Renal cortical epithelial cell (primary cell): ENCODE results near the gene DLK2. TPM values are rescaled to one million over a fixed set of nuclear protein-coding genes. Genes with fewer than 3 reads are reported as not detected.
"Not testable (repeated sequence)": the region's sequence is repeated elsewhere in the genome, so short reads cannot be mapped to it uniquely, and the experiment has no call there.

ENCODE experiments used
- DNase-seq: peaks from one replicate; pipeline ENCODE4 v3.0.0-alpha.2; 2011; ENCODE audit warnings: low read depth
- total RNA-seq: library from RNA; depleted of rRNA; stranded (reverse); fragments of >200 nt; gene quantifications from 2 replicates; pipeline ENCODE4 v1.2.3, GENCODE V29; 2014

DLK2 gene
- total RNA-seq, 1 donor from 2014 or later, result 1.3 TPM

- DNase-seq, result peak; percentile 77
Measured at GRCh38 chr6:43481591-43482236, 26.4 kb upstream of the DLK2 start.

DNA sequence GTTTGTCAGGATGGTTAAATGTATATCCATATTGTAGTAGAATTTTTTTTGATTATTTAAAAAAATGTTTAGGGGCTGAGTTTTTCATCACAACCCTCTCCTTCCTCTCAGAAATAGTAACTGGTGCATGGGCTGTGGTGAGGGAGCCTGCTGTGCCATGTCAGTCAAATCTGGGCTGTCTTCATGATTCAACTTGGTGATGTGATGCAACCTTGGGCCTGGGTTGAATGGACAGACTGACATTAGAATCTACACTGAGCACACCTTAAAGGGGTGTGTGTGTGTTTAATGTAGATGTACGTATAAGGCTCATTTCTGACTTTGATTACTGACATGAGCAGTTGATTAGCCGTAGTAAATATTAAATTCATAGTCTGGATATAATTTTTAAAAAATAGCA is 25.7 kb upstream of the DLK2 start:
- DNase-seq, result peak; percentile 40

DNA sequence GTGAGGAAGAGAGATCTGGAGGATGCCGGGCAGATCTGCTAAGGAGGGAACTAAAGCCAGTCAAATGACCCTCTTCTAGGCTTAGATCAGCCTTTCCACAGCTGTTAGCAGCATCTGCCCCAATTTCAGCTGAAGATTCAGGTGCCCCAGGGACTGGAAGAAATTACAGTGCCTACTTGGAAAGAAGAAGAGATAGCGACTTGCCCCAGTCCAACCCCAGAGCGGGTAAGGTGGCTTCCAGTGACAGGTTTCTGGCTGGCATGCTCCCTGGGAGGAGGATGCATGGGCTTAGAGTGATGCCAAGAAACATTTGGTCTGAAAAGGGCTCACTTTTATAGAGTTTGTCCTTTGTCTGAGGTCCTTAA is 22.6 kb upstream of the DLK2 start:
- DNase-seq, result no peak

GRCh38 chr6:43477235-43478007 is 22.1 kb upstream of the DLK2 start, which contains the start of gene TJAP1:
TSS of gene TJAP1 (plus strand) at chr6:43477570. CDS start at chr6:43499002, 21,432 bp downstream.
- DNase-seq, result peak; percentile 79

DNA sequence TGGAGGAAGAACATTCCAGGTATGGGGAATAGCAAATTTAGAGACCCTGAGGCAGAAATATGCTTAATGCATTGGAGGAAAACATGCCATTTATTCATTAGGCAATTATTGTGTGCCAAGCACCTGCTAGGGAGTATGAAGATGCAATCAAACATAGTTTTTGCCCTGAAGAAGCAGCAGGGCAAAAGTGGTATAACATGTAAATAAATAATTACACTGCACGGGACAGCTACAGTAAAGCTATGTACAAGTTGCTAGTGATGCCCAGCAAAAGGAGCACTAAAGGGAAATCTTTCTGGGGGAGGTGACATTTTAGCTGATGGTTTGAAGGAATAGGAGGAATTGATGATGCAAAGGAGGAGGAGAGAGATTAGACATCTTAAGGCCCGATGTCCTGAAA is 21.4 kb upstream of the DLK2 start:
- no peak for DNase-seq

DNA sequence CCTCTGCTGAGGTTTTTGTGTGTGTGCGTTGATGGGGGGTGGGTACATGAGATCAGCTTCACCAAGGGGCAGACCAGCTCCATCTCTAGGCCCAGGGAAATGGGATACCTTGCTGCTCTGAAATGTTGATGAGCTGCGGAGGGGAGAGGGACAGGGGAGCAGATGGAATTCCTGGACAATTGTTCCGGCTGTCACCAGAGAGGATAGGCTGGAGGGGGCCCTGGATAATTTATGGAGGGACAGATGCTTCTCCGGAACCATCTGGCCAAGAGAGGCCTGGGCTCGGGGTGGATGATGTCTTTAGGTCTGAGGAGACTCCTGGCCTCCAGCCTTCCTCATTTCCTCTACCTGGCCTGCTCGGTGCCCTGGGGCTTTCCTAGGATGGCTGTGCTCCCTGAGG is 20.2 kb upstream of the DLK2 start:
- no peak for DNase-seq

DNA sequence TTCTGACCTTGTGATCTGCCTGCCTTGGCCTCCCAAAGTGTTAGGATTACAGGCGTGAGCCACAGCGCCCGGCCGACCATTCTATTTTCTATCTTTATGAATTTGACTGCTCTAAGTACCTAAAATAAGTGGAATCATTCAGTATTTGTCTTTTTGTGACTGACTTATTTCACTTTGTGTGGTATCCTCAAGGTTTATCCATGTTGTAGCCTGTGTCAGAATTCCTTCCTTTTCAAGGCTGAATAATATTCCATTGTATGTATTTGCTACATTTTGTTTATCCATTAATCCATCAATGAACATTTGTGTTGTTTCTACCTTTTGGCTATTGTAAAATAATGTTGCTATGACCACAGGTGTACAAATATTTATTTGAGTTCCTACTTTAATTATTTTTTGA is 17.2 kb upstream of the DLK2 start:
- DNase-seq, result no peak

DNA sequence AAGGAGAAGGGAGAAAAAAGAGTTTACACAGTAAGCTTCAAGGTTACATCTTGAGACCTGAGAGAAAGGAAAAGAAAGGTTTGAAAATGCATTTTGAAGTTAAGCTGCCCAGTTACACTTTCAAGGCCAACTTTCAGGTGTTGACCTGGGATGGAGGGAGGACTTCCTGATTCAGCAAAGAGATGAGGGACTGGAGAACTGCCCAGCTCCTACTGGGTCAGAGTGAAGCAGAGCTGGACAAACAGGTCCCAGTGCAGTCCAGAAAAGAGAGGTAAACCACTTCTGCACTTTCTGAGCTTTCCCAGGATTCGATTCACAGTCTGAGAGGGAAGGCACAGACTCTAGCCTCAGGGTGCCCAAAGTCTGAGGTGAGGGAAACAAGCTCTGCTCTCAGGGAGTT is 16.1 kb upstream of the DLK2 start:
- no peak for DNase-seq

GRCh38 chr6:43469947-43470346 is 14.6 kb upstream of the DLK2 start:
- no peak for DNase-seq

- no peak for DNase-seq
Measured at GRCh38 chr6:43468748-43469681, 13.7 kb upstream of the DLK2 start.

GRCh38 chr6:43468240-43468639 is 12.9 kb upstream of the DLK2 start:
- DNase-seq, result no peak

DNA sequence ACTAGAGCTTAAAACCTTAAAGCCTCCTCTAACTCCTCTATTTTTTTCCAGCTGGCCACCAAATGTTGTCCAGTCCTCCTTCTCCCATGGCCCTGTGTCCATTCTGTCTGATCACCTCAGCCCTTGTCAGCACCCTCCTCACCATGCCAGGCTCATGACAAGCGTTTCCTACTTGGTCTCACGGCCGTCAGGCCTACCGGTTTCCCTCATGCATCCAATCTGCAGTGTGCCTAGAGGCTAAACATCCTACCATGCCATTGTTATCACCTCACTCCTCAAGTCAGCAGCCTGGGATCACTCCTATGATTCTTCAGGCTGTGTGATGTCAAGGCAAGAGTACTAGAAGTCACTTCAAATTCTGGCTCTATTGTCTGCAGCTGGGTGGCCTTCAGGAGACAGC is 12.4 kb upstream of the DLK2 start:
- DNase-seq, result no peak

GRCh38 chr6:43467265-43467664 is 11.9 kb upstream of the DLK2 start:
- not testable (repeated sequence) for DNase-seq

DNA sequence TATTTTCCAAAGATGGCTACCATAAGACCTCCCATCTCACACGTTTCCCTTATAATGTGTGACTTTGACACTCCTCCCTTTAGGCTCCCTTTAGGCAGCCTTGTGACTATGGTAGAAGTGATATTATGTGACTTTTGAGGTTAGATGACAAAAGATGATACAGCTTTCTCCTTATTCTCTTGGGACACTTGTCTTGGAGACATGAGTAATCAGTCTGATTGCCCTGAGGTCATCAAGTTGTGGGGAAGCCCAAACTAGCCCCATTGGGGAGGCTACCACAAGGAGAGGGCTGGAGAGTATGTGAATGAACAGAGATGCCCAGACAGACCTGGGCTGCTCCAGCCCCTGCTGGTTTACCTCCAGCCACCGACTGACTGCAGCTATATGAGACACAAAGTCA is 10.6 kb upstream of the DLK2 start:
- no peak for DNase-seq

DNA sequence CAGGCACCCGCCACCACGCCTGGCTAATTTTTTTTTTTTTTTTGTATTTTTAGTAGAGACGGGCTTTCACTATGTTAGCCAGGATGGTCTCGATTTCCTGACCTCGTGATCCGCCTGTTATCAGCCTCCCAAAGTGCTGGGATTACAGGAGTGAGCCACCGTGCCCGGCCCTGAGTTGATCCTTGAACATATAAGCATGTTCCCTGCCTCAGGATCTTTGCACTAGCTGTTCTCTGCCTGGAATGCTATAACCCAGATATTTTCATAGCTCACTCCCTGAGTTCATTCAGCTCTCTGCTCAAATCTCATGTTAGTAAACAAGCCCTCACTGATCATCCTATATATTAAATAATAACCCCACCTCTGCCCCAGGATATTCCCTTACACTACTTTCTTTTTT is 9.0 kb upstream of the DLK2 start:
- no peak for DNase-seq

GRCh38 chr6:43461936-43462335 is 6.6 kb upstream of the DLK2 start:
- no peak for DNase-seq

DNA sequence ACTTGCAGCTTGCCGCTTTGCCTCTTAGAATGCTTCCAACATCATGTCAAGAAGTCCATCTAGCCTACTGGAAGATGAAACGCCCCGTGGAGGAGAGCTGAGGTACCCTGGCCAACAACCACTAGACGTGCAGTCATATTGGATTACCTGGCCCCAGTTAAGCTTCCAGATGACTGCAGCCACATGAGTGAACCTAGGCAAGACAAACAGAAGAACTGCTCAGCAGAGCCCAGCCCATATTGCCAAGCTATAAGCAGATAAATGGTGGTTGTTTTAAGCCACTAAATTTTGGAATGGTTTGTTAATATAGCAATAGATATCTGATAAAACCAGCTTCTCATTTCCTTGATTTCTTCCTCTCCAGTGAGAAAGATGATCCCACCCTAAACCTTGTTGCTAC is 4.7 kb upstream of the DLK2 start:
- no peak for DNase-seq

GRCh38 chr6:43459535-43459934 is 4.2 kb upstream of the DLK2 start:
- no peak for DNase-seq

DNA sequence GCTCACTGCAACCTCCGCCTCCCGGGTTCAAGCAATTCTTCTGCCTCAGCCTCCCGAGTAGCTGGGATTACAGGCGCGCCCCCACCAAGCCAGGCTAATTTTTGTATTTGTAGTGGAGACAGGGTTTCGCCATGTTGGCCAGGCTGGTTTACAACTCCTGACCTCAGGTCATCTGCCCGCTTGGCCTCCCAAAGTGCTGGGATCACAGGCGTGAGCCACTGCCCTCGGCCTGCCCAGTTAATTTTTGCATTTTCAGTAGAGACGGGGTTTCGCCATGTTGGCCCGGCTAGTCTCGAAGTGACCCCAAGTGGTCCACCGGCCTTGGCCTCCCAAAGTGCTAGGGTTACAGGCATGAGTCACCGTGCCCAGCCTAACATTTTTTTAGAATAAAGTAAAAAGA is 2.8 kb upstream of the DLK2 start:
- DNase-seq, result not testable (repeated sequence)

GRCh38 chr6:43457643-43458042 is 2.3 kb upstream of the DLK2 start:
- no peak for DNase-seq

GRCh38 chr6:43454696-43455530 is 435 bp downstream of the DLK2 start:
- DNase-seq, result peak; percentile 45

- no peak for DNase-seq
Measured at GRCh38 chr6:43454290-43454695, 1.1 kb downstream of the DLK2 start.
